ENCODE results near the gene SNX27.

Gene SNX27

DNA sequence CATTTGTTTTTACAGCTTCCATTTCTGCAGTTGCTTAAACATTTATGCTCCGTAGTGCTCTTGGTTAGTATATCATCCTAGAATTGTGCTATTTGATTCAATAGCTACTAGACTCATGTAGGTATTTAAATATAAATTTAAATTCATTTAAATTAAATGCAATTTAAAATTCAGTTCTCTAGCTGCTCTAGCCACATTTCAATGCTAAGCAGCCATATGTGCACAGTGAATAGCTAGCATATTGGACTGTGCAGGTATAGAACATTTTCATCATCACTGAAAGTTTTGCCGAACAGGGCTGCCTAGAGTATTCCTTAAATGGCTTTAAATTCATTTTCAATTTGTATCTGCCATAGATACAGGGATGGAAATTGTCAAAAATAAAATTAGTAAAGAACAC is 72.3 kb downstream of the SNX27 start:
- no peak overlapping the region for H3K4me3 ChIP-seq (ENCODE audit: low read depth, low read length)
- TF ChIP-seq, protein P1, sequence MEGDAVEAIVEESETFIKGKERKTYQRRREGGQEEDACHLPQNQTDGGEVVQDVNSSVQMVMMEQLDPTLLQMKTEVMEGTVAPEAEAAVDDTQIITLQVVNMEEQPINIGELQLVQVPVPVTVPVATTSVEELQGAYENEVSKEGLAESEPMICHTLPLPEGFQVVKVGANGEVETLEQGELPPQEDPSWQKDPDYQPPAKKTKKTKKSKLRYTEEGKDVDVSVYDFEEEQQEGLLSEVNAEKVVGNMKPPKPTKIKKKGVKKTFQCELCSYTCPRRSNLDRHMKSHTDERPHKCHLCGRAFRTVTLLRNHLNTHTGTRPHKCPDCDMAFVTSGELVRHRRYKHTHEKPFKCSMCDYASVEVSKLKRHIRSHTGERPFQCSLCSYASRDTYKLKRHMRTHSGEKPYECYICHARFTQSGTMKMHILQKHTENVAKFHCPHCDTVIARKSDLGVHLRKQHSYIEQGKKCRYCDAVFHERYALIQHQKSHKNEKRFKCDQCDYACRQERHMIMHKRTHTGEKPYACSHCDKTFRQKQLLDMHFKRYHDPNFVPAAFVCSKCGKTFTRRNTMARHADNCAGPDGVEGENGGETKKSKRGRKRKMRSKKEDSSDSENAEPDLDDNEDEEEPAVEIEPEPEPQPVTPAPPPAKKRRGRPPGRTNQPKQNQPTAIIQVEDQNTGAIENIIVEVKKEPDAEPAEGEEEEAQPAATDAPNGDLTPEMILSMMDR (IDR thresholded peaks at IDR 0.05; ENCODE audit: borderline replicate concordance, insufficient read depth, low read depth, low read length), result no peak

DNA sequence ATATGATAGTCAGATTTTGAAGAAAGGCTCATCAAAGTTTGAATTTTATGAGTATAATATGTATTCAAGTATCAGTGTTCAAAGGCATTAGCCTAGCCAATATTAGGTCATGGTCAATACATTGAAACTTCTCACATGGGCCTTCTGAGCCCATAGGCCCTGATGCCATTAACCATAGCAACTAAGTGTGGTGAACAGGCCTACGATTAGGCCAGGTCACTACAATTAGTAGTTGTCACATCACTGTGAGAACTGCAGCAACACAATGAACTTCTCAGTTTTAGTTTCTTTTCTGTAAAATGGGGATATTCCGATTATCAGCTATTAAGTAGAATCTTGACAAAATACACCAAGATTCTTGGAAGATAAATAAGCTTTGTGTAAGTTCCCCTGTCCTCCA is 74.7 kb downstream of the SNX27 start:
- no peak overlapping the region for H3K4me3 ChIP-seq (ENCODE audit: low read depth, low read length)
- TF ChIP-seq, protein P1 (IDR thresholded peaks at IDR 0.05; ENCODE audit: borderline replicate concordance, insufficient read depth, low read depth, low read length), result no peak

DNA sequence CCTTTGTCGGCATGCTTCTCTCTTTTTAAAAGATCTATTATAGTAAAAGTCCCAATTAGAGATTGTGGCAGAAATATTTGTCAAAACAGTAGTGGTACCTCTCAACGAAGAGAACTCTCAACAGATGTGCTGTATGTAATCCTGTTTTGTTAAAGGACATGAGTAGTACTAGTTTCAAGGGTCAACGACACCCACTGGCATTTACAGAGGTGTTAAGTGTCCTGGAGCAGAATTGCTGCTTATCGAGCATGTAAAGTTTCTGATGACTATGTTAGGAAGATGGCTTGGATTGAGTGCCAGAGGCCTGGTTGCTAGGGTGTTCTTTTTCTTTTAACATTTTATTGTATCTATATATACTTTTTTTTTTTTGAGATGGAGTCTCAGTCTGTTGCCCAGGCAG is 77.6 kb downstream of the SNX27 start:
- H3K4me3 ChIP-seq (ENCODE audit: low read depth, low read length), result no peak overlapping the region

DNA sequence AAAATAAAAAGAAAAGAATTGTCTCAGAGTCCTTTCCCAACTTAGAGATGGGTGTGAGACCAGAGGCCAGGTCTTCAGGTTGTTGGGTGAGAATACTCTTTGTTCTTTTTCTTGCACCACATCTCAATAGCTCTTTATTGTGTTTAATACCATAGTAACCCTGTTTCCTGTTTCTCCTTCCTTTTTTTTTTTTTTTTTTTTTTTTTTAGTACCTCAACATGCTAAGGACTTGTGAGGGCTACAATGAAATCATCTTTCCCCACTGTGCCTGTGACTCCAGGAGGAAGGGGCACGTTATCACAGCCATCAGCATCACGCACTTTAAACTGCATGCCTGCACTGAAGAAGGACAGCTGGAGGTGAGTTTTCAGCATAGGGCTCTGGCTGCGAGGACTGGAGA is 80.4 kb downstream of the SNX27 start:
- TF ChIP-seq, protein P1 (IDR thresholded peaks at IDR 0.05; ENCODE audit: borderline replicate concordance, insufficient read depth, low read depth, low read length), result no peak
- H3K4me3 ChIP-seq (ENCODE audit: low read depth, low read length), result no peak overlapping the region

More for the DNA sequence above, 77.6 kb downstream of the SNX27 start:
- TF ChIP-seq, protein P1 (IDR thresholded peaks at IDR 0.05; ENCODE audit: borderline replicate concordance, insufficient read depth, low read depth, low read length), result no peak

DNA sequence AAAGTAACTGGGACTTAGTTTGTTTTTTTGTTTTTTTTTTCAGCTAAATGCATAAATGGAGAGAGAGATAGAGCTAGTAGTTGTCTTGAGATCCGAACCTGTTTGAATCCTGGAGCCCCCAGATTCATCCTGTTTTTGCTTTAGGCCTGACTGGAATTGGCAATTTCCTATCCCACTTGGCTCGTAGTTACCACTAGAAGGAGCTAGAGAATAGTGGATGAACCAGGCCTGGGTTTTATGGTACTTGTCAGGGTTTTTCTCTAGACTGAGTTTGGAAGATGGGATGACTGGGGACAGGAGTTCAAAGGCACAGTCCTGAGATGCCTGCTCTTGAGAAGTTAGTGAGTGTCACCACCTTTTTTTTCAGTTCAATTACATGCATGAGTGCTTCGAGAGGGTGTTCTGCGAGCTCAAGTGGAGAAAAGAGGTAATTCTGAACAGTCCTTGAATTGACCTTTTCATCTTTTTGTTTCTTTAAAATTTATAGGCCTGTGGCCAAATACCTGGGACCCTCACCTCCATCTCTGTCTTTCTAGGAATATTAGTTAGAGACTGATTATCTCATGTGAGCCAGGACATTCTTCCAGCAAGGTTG is 81.3 kb downstream of the SNX27 start:
- no peak overlapping the region for H3K4me3 ChIP-seq (ENCODE audit: low read depth, low read length)
- TF ChIP-seq, protein P1 (IDR thresholded peaks at IDR 0.05; ENCODE audit: borderline replicate concordance, insufficient read depth, low read depth, low read length), result peak; percentile 50; the same call in 1 of the 2 replicates

DNA sequence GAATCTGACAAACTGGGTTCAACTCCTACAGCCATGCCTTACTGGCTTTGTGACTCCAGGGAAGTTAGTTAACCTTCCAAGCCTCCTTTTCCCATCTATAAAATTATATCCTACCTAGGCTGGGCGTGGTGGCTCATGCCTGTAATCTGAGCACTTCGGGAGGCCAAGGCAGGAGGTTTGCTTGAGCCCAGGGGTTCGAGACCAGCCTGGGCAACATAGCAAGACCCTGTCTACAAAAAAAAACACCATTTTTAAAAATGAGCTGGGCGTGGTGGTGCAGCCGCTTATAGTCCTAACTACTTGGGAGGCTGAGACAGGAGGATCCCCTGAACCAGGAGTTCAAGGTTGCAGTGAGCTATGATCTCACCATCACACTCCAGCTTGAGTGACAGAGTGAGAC is 89.7 kb downstream of the SNX27 start:
- TF ChIP-seq, protein P1 (IDR thresholded peaks at IDR 0.05; ENCODE audit: borderline replicate concordance, insufficient read depth, low read depth, low read length), result no peak
- H3K4me3 ChIP-seq (ENCODE audit: low read depth, low read length), result no peak overlapping the region

DNA sequence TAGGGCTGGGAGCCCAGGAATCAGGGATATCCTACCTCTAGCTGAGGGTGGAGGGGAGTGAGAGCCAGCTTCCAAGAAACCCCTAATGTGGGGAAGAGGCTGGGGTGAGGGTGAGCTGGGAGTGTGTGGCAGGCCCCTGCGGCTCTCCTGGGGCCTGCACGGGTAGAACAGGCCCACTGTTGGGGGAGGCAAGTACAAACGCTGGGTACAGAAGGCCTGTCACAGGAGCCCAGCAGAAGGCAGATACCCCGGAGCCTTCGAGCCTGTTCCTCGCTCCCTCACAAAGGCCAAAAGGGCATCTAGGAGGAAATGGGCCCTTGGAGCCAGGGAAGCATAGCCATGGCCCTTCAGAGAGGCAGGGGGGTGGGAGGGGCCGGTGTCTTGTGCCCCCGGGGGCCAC is 91.1 kb downstream of the SNX27 start:
- TF ChIP-seq, protein P1 (IDR thresholded peaks at IDR 0.05; ENCODE audit: borderline replicate concordance, insufficient read depth, low read depth, low read length), result no peak
- no peak overlapping the region for H3K4me3 ChIP-seq (ENCODE audit: low read depth, low read length)

Data from GM12875 (cell line).